BE2C (cell line): ENCODE results near the gene ZW10.

Experiments
- DNase-seq: peaks from one replicate; pipeline ENCODE4 v3.0.0-alpha.2; 2020
- H3K27me3 ChIP-seq: fragments of 250-450 bp; sonication (Bioruptor Pico); 2 replicates; pipeline ENCODE4 v1.5.1; 2020; ENCODE audit warnings: mild to moderate bottlenecking
- H3K36me3 ChIP-seq: fragments of 250-450 bp; sonication (Bioruptor Pico); 2 replicates; pipeline ENCODE4 v1.5.1; 2020; ENCODE audit warnings: mild to moderate bottlenecking
- H3K4me1 ChIP-seq: fragments of 250-450 bp; sonication (Bioruptor Pico); 2 replicates; pipeline ENCODE4 v1.5.1; 2020
- H3K4me3 ChIP-seq: 2 replicates; pipeline ENCODE4 v1.5.1; 2011; ENCODE audit warnings: low read depth, low read length
- H3K9me3 ChIP-seq: fragments of 250-450 bp; sonication (Bioruptor Pico); 2 replicates; pipeline ENCODE4 v1.5.1; 2020
- CTCF ChIP-seq: IDR thresholded peaks from 2 replicates; pipeline ENCODE4 v1.5.1; 2012; ENCODE audit warnings: mild to moderate bottlenecking, low read depth, low read length

Gene ZW10

GRCh38 chr11:113690619-113691569, 82.6 kb downstream of the ZW10 start:
- Histone ChIP-seq H3K9me3 (no peaks in the 10 kb centered on the region), H3K4me3 (no peak overlapping the region), H3K27me3 (no peaks in the 10 kb centered on the region), H3K36me3 (no peaks in the 10 kb centered on the region), H3K4me1 (peaks cover 13% of the 10 kb centered on the region)
- peak; percentile 82 for DNase-seq
- TF ChIP-seq CTCF = peak; percentile 92

GRCh38 chr11:113689768-113690618, 83.5 kb downstream of the ZW10 start:
- H3K4me3 ChIP-seq = no peak overlapping the region
- DNase-seq = no peak
- H3K4me1 ChIP-seq = peaks cover 13% of the 10 kb centered on the region
- H3K36me3 ChIP-seq = no peaks in the 10 kb centered on the region
- H3K9me3 ChIP-seq = no peaks in the 10 kb centered on the region
- no peak for TF ChIP-seq CTCF
- no peaks in the 10 kb centered on the region for H3K27me3 ChIP-seq

GRCh38 chr11:113685654-113686359, 87.7 kb downstream of the ZW10 start:
- TF ChIP-seq CTCF = no peak
- H3K4me3 ChIP-seq = no peak overlapping the region
- H3K36me3 ChIP-seq = no peaks in the 10 kb centered on the region
- H3K4me1 ChIP-seq = peaks cover 18% of the 10 kb centered on the region
- no peaks in the 10 kb centered on the region for H3K9me3 ChIP-seq
- no peak for DNase-seq
- no peaks in the 10 kb centered on the region for H3K27me3 ChIP-seq

- DNase-seq = no peak
- no peaks in the 10 kb centered on the region for H3K9me3 ChIP-seq
- no peaks in the 10 kb centered on the region for H3K36me3 ChIP-seq
- peaks cover 11% of the 10 kb centered on the region for H3K4me1 ChIP-seq
- TF ChIP-seq CTCF = no peak
- no peak overlapping the region for H3K4me3 ChIP-seq
- H3K27me3 ChIP-seq = no peaks in the 10 kb centered on the region
Measured at GRCh38 chr11:113684496-113684895, 89.0 kb downstream of the ZW10 start.

GRCh38 chr11:113683481-113684046, 89.9 kb downstream of the ZW10 start:
- Histone ChIP-seq H3K36me3 (no peaks in the 10 kb centered on the region), H3K27me3 (no peaks in the 10 kb centered on the region), H3K4me3 (no peak overlapping the region), H3K9me3 (no peaks in the 10 kb centered on the region), H3K4me1 (peaks cover 11% of the 10 kb centered on the region)
- DNase-seq = no peak
- TF ChIP-seq CTCF = no peak
